HUES64 (cell line): Measurements from ENCODE around the gene C2orf81.
A peak's percentile ranks its signal among the peaks of the same experiment; 100 is the strongest.

ENCODE experiments used
- H3K27ac ChIP-seq: 2 replicates; pipeline ENCODE4 v1.7.0; 2013; ENCODE audit warnings: low read depth, low read length, inconsistent platforms
- H3K27me3 ChIP-seq: 2 replicates; pipeline ENCODE4 v1.6.1; 2013; ENCODE audit warnings: mild to moderate bottlenecking, low read length; ENCODE audit not compliant: insufficient read depth
- H3K36me3 ChIP-seq: 2 replicates; pipeline ENCODE4 v1.6.1; 2013; ENCODE audit warnings: mild to moderate bottlenecking, low read length; ENCODE audit not compliant: insufficient read depth
- H3K4me1 ChIP-seq: 2 replicates; pipeline ENCODE4 v1.6.1; 2013; ENCODE audit warnings: mild to moderate bottlenecking, low read length, moderate library complexity; ENCODE audit not compliant: insufficient read depth
- H3K4me3 ChIP-seq: 2 replicates; pipeline ENCODE4 v1.5.1; 2013; ENCODE audit warnings: mild to moderate bottlenecking, low read length, moderate library complexity
- H3K9ac ChIP-seq: 2 replicates; pipeline ENCODE4 v1.6.1; 2013; ENCODE audit warnings: mild to moderate bottlenecking, low read depth, low read length
- H3K9me3 ChIP-seq: 2 replicates; pipeline ENCODE4 v1.6.1; 2013; ENCODE audit warnings: low read depth, low read length; ENCODE audit not compliant: insufficient read depth
- WGBS: fragments of 150-250, 120-280 bp; methylation state at CpG from one replicate; pipeline ENCODE4 v1.1.7; 2013; ENCODE audit warnings: missing lambda C conversion rate; 5-methylcytosine and 5-hydroxymethylcytosine counted together

The C2orf81 gene

GRCh38 chr2:74441170-74441689 lies 19.8 kb upstream of the C2orf81 start:
- H3K27ac ChIP-seq = peak overlapping the region; percentile 99
- H3K9ac ChIP-seq = peak overlapping the region; percentile 87

GRCh38 chr2:74440378-74441169 lies 19.2 kb upstream of the C2orf81 start:
- Histone ChIP-seq H3K9ac (peak overlapping the region; percentile 87), H3K27ac (peak overlapping the region; percentile 99), H3K9me3 (no peaks in the 10 kb centered on the region), H3K36me3 (peaks cover 8% of the 10 kb centered on the region; the same call in 1 of the 2 replicates), H3K4me3 (peak overlapping the region; percentile 72), H3K4me1 (peaks cover 32% of the 10 kb centered on the region), H3K27me3 (peaks cover 4% of the 10 kb centered on the region; the same call in 1 of the 2 replicates)
- under 1% methylated on average over 45 of the region's 45 CpGs for WGBS

More at GRCh38 chr2:74441170-74441689, 19.8 kb upstream of the C2orf81 start:
- Histone ChIP-seq H3K4me1 (peaks cover 32% of the 10 kb centered on the region), H3K27me3 (peaks cover 4% of the 10 kb centered on the region; the same call in 1 of the 2 replicates), H3K36me3 (peaks cover 6% of the 10 kb centered on the region; the same call in 1 of the 2 replicates), H3K4me3 (peak overlapping the region; percentile 72), H3K9me3 (no peaks in the 10 kb centered on the region)
- WGBS = under 1% methylated on average over 33 of the region's 33 CpGs

GRCh38 chr2:74439803-74440377 lies 18.5 kb upstream of the C2orf81 start:
- peaks cover 32% of the 10 kb centered on the region for H3K4me1 ChIP-seq
- peaks cover 4% of the 10 kb centered on the region; the same call in 1 of the 2 replicates for H3K27me3 ChIP-seq
- H3K9ac ChIP-seq = peak overlapping the region; percentile 87
- peak overlapping the region; percentile 72 for H3K4me3 ChIP-seq
- WGBS = 42% methylated on average over 12 of the region's 14 CpGs
- H3K9me3 ChIP-seq = no peaks in the 10 kb centered on the region
- peaks cover 15% of the 10 kb centered on the region for H3K36me3 ChIP-seq
- peak overlapping the region; percentile 99 for H3K27ac ChIP-seq

- H3K27me3 ChIP-seq = no peaks in the 10 kb centered on the region
- H3K4me1 ChIP-seq = peaks cover 32% of the 10 kb centered on the region
- peak overlapping the region; percentile 72 for H3K4me3 ChIP-seq
- no peaks in the 10 kb centered on the region for H3K9me3 ChIP-seq
- peaks cover 16% of the 10 kb centered on the region for H3K36me3 ChIP-seq
- WGBS = 72% methylated on average over 3 of the region's 3 CpGs
- no peak overlapping the region for H3K27ac ChIP-seq
- peak overlapping the region; percentile 87; the same call in 1 of the 2 replicates for H3K9ac ChIP-seq
Observed at GRCh38 chr2:74439373-74439772, 18.0 kb upstream of the C2orf81 start.

- Histone ChIP-seq H3K27ac (no peak overlapping the region), H3K27me3 (no peaks in the 10 kb centered on the region), H3K4me3 (no peak overlapping the region), H3K9me3 (no peaks in the 10 kb centered on the region), H3K36me3 (peaks cover 19% of the 10 kb centered on the region), H3K9ac (no peak overlapping the region), H3K4me1 (peaks cover 32% of the 10 kb centered on the region)
- 89% methylated on average over 1 of the region's 1 CpG for WGBS
Observed at GRCh38 chr2:74438248-74438647, 16.8 kb upstream of the C2orf81 start.

- H3K4me1 ChIP-seq = peaks cover 32% of the 10 kb centered on the region
- H3K27ac ChIP-seq = peak overlapping the region; percentile 8; the same call in 1 of the 2 replicates
- 69% methylated on average over 5 of the region's 6 CpGs for WGBS
- H3K27me3 ChIP-seq = no peaks in the 10 kb centered on the region
- H3K9ac ChIP-seq = no peak overlapping the region
- H3K9me3 ChIP-seq = no peaks in the 10 kb centered on the region
- peak overlapping the region; percentile 12; the same call in 1 of the 2 replicates for H3K4me3 ChIP-seq
- peaks cover 26% of the 10 kb centered on the region for H3K36me3 ChIP-seq
Observed at GRCh38 chr2:74436848-74437695, 15.7 kb upstream of the C2orf81 start.

- WGBS = 93% methylated on average over 43 of the region's 43 CpGs
- no peak overlapping the region for H3K4me3 ChIP-seq
- H3K27ac ChIP-seq = no peak overlapping the region
- H3K4me1 ChIP-seq = peaks cover 32% of the 10 kb centered on the region
- H3K27me3 ChIP-seq = no peaks in the 10 kb centered on the region
- H3K9me3 ChIP-seq = no peaks in the 10 kb centered on the region
- H3K9ac ChIP-seq = no peak overlapping the region
- peaks cover 34% of the 10 kb centered on the region for H3K36me3 ChIP-seq
Observed at GRCh38 chr2:74436111-74436805, 14.8 kb upstream of the C2orf81 start.

- peaks cover 83% of the 10 kb centered on the region for H3K36me3 ChIP-seq
- no peak overlapping the region for H3K9ac ChIP-seq
- H3K4me3 ChIP-seq = no peak overlapping the region
- H3K9me3 ChIP-seq = no peaks in the 10 kb centered on the region
- no peaks in the 10 kb centered on the region for H3K4me1 ChIP-seq
- 93% methylated on average over 11 of the region's 11 CpGs for WGBS
- H3K27me3 ChIP-seq = no peaks in the 10 kb centered on the region
- H3K27ac ChIP-seq = no peak overlapping the region
Observed at GRCh38 chr2:74430502-74430901, 9.1 kb upstream of the C2orf81 start.

- no peaks in the 10 kb centered on the region for H3K9me3 ChIP-seq
- no peak overlapping the region for H3K27ac ChIP-seq
- no peaks in the 10 kb centered on the region for H3K27me3 ChIP-seq
- no peaks in the 10 kb centered on the region for H3K4me1 ChIP-seq
- H3K9ac ChIP-seq = no peak overlapping the region
- WGBS = 93% methylated on average over 17 of the region's 18 CpGs
- no peak overlapping the region for H3K4me3 ChIP-seq
- H3K36me3 ChIP-seq = peaks cover 83% of the 10 kb centered on the region
Observed at GRCh38 chr2:74429487-74430451, 8.3 kb upstream of the C2orf81 start.
